Astrocyte of the spinal cord (primary cell): ENCODE measurements around the gene PLEKHA7.
"Not testable (repeated sequence)": the region's sequence is repeated elsewhere in the genome, so short reads cannot be mapped to it uniquely, and the experiment has no call there.

Source experiments
- DNase-seq: peaks from one replicate; pipeline ENCODE4 v3.0.0; 2011; ENCODE audit warnings: low read depth, low spot score
- H3K4me3 ChIP-seq: 2 replicates; pipeline ENCODE4 v1.5.1; 2011; ENCODE audit warnings: low read depth, mild to moderate bottlenecking, low read length, moderate library complexity
- in situ Hi-C: cut with HindIII; loops from 2 replicates; pipeline ENCODE4 v1.10.0; 2017; ENCODE audit warnings: low sequenced_read_pairs
- TF ChIP-seq, protein P1 (sequence below): IDR thresholded peaks from 2 replicates; pipeline ENCODE4 v1.5.1; 2012; ENCODE audit warnings: low read depth, mild to moderate bottlenecking, low read length, inconsistent platforms

PLEKHA7 gene

GRCh38 chr11:17005646-17006045 lies 8.6 kb downstream of the PLEKHA7 start:
- H3K4me3 ChIP-seq, result no peak overlapping the region
- DNase-seq, result no peak
- TF ChIP-seq, protein P1, sequence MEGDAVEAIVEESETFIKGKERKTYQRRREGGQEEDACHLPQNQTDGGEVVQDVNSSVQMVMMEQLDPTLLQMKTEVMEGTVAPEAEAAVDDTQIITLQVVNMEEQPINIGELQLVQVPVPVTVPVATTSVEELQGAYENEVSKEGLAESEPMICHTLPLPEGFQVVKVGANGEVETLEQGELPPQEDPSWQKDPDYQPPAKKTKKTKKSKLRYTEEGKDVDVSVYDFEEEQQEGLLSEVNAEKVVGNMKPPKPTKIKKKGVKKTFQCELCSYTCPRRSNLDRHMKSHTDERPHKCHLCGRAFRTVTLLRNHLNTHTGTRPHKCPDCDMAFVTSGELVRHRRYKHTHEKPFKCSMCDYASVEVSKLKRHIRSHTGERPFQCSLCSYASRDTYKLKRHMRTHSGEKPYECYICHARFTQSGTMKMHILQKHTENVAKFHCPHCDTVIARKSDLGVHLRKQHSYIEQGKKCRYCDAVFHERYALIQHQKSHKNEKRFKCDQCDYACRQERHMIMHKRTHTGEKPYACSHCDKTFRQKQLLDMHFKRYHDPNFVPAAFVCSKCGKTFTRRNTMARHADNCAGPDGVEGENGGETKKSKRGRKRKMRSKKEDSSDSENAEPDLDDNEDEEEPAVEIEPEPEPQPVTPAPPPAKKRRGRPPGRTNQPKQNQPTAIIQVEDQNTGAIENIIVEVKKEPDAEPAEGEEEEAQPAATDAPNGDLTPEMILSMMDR, result no peak
- in situ Hi-C loops, result no loop called here

GRCh38 chr11:17004486-17005148 lies 9.6 kb downstream of the PLEKHA7 start:
- in situ Hi-C loops, result no loop called here
- TF ChIP-seq, protein P1, result no peak
- no peak for DNase-seq
- H3K4me3 ChIP-seq, result no peak overlapping the region

DNA sequence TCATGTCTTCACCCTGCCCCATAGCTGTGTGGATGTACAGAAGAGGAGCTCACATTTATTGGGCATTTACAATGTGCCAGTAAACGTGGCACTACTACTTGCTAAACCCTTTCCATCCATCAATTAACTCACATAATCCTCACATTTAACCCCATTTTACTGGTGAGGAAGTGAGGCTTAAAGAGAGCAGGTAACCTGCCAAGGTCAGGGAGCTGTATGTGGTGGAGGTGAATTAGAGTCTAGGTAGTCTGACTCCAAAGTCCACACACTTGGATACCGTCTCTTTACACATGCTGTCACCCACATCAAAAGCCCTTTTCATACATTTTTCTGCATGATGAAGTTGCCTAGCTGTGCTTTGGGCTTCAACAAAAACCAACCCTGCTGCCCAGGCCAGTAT lies 10.8 kb downstream of the PLEKHA7 start:
- in situ Hi-C loops, result no loop called here
- no peak for DNase-seq
- TF ChIP-seq, protein P1, result no peak
- H3K4me3 ChIP-seq, result no peak overlapping the region

- TF ChIP-seq, protein P1, result no peak
- in situ Hi-C loops, result no loop called here
- DNase-seq, result no peak
- no peak overlapping the region for H3K4me3 ChIP-seq
These were observed 11.7 kb downstream of the PLEKHA7 start for GRCh38 chr11:17002543-17002942.

DNA sequence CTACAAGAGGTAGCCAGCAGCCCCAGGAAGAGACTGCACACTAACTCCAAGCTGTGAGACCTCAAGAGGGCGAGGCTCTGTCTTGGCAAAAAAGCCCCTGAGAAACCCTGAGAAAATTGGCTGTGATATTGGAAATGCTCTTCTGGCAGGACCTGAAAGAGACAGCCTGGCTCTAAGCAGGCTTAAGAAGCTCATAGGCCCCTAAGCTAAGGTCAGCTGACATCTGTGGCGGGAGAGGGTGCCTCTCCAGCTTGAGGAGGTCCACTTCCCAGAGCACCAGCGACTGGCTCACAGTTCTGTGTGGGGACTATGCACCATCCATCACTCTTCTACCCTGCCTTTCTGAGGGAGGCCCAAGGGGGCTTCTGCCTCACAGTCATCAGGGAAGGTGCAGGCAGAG lies 12.4 kb downstream of the PLEKHA7 start:
- DNase-seq, result no peak
- no peak overlapping the region for H3K4me3 ChIP-seq
- in situ Hi-C loops, result no loop called here
- TF ChIP-seq, protein P1, result no peak

- H3K4me3 ChIP-seq, result no peak overlapping the region
- in situ Hi-C loops, result no loop called here
- DNase-seq, result no peak
- TF ChIP-seq, protein P1, result no peak
These were observed 13.2 kb downstream of the PLEKHA7 start for GRCh38 chr11:17000987-17001386.

GRCh38 chr11:17000253-17000652 lies 14.0 kb downstream of the PLEKHA7 start:
- DNase-seq, in situ Hi-C loops, H3K4me3 ChIP-seq: not testable (repeated sequence)
